NCI-H2196 treated with DMSO at 0.1 percent for 48 hours (cell line): Measurements from ENCODE around the gene CA11.
"Not testable (repeated sequence)": the region's sequence is repeated elsewhere in the genome, so short reads cannot be mapped to it uniquely, and the experiment has no call there.

Source experiments
- DNase-seq: peaks from one replicate; lab custom pipeline; 2025; ENCODE audit not compliant: unreplicated experiment; lab: John Stamatoyannopoulos, UW

The CA11 gene

GRCh38 chr19:48646001-48646721 is at the start of gene CA11:
Gene CA11 (minus strand): TSS chr19:48646187. CDS start chr19:48645632, 555 bp downstream.
- DNase-seq = peak; percentile 90

GRCh38 chr19:48693629-48694028 is 47.6 kb upstream of the CA11 start:
- not testable (repeated sequence) for DNase-seq

GRCh38 chr19:48689449-48689848 is 43.5 kb upstream of the CA11 start:
- DNase-seq = no peak

- DNase-seq = no peak
Measured at GRCh38 chr19:48687776-48688175, 41.8 kb upstream of the CA11 start.

- DNase-seq = not testable (repeated sequence)
Measured at GRCh38 chr19:48686637-48687036, 40.6 kb upstream of the CA11 start.

- no peak for DNase-seq
Measured at GRCh38 chr19:48686088-48686487, 40.1 kb upstream of the CA11 start.

GRCh38 chr19:48685583-48685982 is 39.6 kb upstream of the CA11 start:
- no peak for DNase-seq

GRCh38 chr19:48683349-48683748 is 37.4 kb upstream of the CA11 start:
- no peak for DNase-seq

GRCh38 chr19:48681127-48681470 is 35.1 kb upstream of the CA11 start:
- no peak for DNase-seq

GRCh38 chr19:48680436-48681126 is 34.6 kb upstream of the CA11 start:
- DNase-seq = no peak

- not testable (repeated sequence) for DNase-seq
Measured at GRCh38 chr19:48680006-48680405, 34.0 kb upstream of the CA11 start.

- no peak for DNase-seq
Measured at GRCh38 chr19:48678201-48678600, 32.2 kb upstream of the CA11 start.

- DNase-seq = no peak
Measured at GRCh38 chr19:48676887-48677286, 30.9 kb upstream of the CA11 start.

- no peak for DNase-seq
Measured at GRCh38 chr19:48676487-48676886, 30.5 kb upstream of the CA11 start.

- peak; percentile 81 for DNase-seq
Measured at GRCh38 chr19:48674921-48675824, 29.2 kb upstream of the CA11 start.

GRCh38 chr19:48674216-48674809 is 28.3 kb upstream of the CA11 start:
- DNase-seq = no peak

- no peak for DNase-seq
Measured at GRCh38 chr19:48673436-48674100, 27.6 kb upstream of the CA11 start.

GRCh38 chr19:48672994-48673393 is 27.0 kb upstream of the CA11 start, which contains the start of gene NTN5:
Gene NTN5 (minus strand): TSS chr19:48673017. CDS start chr19:48670986, 2,031 bp downstream.
- DNase-seq = no peak

- DNase-seq = no peak
Measured at GRCh38 chr19:48671446-48671995, 25.5 kb upstream of the CA11 start.
